Measurements from ENCODE around the gene NCR3LG1.

Gene NCR3LG1

GRCh38 chr11:17389211-17389956 is 37.8 kb downstream of the NCR3LG1 start:
- TF ChIP-seq CTCF (conservative IDR thresholded peaks at IDR 0.05): peak; percentile 91
- H3K27ac ChIP-seq: peak overlapping the region; percentile 77

GRCh38 chr11:17389957-17390649 is 38.5 kb downstream of the NCR3LG1 start:
- no peak for TF ChIP-seq CTCF (conservative IDR thresholded peaks at IDR 0.05)
- peak overlapping the region; percentile 77 for H3K27ac ChIP-seq

- TF ChIP-seq CTCF (conservative IDR thresholded peaks at IDR 0.05): no peak
- no peak overlapping the region for H3K27ac ChIP-seq
Observed at GRCh38 chr11:17391493-17392355, 40.1 kb downstream of the NCR3LG1 start.

GRCh38 chr11:17392872-17393271 is 41.3 kb downstream of the NCR3LG1 start:
- H3K27ac ChIP-seq: no peak overlapping the region
- TF ChIP-seq CTCF (conservative IDR thresholded peaks at IDR 0.05): no peak

GRCh38 chr11:17393472-17393871 is 41.9 kb downstream of the NCR3LG1 start:
- no peak overlapping the region for H3K27ac ChIP-seq
- no peak for TF ChIP-seq CTCF (conservative IDR thresholded peaks at IDR 0.05)

GRCh38 chr11:17394743-17395390 is 43.3 kb downstream of the NCR3LG1 start:
- no peak overlapping the region for H3K27ac ChIP-seq
- no peak for TF ChIP-seq CTCF (conservative IDR thresholded peaks at IDR 0.05)

Data from VCaP (cell line).